DMS153 (cell line): ENCODE data around the gene NRN1.
A peak's percentile ranks its signal among the peaks of the same experiment; 100 is the strongest.

Experiments used
- DNase-seq: peaks from one replicate; lab custom pipeline; 2025; lab: John Stamatoyannopoulos, UW

The NRN1 gene

DNA sequence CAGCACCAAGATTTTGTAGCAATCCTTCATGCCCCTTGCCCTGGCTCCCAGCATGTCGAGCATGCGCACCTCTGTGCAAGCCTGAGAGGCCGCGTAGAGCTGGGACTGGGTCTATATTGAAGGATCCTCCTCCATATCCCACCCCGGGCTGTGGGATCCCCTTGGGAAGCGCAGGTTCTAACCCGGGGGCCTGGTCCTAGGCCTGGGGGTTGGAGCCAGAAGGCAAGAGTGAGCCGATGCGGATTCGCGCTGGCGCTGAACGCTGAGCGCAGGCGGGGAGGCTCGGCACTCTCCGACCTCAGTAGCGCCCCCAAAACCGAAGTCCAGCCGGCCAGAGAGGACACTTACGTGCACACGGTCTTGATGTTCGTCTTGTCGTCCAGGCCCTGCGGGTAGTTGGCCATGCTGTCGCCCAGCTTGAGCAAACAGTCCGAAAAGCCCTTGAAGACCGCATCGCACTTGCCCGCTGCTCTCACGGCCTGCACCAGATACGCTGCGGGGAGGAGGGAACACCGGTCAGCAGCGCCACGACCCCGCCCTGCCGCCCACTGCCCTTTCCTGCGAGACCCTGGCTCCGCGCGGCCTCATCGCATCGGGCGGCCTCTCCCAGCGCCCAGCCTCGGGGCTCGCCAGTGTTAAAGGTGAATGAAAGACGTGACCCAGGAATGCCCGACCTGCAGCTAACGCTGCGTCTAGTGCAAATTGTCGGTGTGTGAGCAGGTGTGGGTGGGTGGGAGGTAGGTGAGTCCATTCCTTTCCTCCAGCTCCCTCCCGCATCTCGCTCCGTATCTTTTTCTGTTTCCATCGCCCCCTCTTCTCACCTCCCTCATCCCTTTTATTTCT is 4.5 kb downstream of the NRN1 start:
- DNase-seq: no peak

DNA sequence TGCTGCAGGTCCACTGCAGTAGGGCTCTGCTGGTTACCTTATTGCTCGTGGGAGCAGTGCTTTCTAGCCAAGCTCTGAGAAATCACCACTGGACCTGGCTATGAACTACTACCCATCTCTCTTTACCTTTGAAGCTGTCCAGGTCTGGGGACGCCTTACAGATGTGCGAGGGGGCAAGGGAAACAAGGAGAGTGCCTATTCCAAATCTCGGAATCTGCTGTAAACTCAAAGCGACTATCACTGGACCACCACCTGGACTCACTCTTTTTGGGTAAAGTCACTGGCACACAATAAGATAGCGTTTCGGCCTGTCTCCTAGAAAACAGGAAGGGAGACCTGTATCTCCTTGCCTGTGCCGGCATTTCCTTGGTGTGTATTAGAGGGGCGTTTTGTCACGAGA is 5.3 kb downstream of the NRN1 start:
- no peak for DNase-seq

DNA sequence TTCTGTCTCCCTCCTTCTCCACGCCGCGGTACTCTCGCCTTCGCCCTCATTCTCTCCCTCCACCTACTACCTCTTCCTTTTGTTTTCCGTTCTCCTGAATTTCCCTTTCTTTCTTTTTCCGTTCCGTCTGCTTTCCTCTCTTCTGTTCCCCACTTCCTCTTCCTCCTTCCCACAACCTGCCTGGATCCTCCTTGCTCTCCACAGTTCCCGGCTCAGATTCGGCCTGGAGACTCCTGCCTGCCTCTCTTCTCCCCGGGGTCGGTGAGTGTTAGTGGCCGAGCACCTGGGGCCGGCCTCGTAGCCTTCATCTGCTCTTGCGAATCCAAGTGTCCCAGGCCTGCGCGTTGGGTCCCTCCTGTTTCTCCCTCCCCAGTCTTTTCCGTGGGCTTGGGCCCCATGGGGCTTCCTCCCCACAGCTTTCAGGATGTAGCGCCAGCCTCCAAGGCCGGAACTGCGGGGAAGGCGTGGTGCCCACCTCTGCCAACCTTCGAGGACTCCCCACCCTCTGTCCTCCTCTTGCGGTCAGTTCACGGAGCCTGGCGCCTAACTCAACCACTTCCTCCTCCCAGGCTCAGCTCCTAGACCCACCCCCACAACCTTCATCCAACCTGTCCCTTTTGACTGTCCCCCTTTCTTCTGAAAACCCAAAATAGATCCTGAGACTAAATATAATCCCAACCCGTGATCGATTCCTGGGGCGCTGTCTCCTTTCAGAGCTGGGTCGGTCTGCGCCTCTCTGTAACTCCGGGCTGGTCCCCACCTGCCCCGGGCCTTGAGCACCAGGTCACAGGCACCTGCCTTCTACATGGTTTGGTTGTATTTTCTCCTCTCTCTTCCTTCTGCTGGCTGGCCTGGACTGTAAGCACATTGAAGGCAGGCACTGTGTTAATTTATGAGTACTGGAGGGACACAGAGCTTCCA is 6.8 kb downstream of the NRN1 start:
- no peak for DNase-seq

DNA sequence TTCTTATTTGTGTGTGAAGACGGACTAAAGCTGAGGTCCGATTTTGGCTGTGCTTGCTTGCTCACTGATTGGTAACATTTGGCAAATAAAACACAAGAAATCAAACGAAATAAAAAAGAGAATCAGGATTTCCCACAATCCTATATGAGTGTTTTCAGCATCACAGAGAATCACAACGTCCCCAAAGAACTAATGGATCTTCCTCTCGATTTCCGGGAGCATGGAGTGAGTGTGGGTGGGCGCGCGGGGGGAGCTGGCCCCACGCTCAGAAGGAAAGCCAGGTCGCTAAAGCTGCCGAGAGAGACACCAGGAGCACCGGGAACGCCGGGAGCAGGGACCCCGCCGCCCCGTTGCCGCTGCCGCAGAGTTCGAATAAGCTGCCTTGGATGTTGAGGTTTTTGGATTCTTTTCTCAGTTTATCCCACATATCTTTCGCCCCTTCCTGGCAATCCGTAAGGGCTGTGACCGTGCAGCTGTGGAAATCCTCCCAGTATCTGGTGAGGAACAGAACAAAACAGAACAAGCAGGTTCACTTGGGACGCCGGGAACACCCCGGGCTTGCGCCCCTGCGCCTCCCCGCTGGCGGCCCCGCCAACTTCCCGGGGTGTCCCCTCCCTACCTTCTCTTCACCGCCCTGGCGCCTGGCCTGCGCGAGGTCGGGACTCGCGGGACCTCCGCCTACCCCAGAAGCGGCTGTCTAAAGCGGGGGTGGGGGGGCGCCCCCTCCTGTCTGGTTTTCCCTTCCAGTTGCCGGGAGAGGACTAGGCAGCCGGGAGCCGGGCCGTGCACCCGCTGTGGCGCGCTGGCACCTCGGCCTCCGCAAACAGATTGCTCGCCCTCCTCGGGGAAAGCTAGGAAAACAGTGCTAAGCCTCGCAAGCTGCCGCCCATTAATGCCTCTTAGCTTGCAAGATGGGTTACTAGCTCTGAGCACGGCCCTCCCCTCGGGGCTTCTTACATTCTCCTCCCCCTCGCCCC is 7.7 kb downstream of the NRN1 start:
- DNase-seq: no peak

DNA sequence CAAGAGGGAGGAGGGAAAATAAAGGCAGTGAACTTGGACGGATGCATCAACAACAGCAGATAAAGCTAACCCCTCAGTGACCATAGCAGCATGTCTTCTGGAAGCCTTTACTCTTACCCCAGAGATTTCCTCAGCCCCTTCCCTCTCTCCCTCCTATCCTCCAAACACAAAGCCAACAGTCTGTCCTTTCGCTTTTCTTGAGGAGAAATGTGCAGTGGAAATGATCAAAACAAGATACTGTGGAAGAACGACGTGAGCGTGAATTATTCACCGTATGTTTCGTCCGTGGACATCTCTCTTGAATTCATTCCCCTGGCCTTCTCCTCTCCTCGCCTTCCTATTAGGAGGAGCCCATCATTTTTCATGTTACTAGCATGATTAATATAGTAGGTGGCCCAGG is 8.5 kb downstream of the NRN1 start:
- DNase-seq: no peak

DNA sequence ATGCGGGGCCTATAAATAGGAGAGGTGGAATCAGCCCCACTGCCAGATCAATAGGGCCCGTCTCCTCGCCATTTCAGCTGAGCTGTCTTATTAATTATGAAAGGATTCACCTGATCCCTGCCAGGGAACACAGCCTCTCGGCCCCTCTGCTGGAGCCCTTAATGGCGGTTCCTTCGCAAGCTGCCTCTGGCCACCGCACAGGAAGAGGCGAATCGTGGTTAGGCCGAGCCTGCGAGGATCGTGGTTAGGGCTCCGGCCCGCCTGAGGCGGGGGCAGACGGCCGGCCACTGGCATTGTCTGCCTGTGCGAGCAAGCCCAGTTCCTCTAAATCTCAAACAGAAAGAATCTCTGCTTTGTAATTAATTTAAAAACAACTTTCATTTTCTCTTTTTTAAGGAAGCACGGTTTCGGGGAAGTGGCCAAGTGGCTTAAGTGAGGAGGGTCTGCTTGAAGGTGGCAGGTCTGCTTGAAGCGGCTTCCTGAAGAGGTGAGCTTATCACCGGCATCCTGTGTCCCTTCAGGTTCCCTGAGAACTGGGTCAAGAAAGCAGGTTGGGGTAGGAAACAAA is 9.2 kb downstream of the NRN1 start:
- no peak for DNase-seq

DNA sequence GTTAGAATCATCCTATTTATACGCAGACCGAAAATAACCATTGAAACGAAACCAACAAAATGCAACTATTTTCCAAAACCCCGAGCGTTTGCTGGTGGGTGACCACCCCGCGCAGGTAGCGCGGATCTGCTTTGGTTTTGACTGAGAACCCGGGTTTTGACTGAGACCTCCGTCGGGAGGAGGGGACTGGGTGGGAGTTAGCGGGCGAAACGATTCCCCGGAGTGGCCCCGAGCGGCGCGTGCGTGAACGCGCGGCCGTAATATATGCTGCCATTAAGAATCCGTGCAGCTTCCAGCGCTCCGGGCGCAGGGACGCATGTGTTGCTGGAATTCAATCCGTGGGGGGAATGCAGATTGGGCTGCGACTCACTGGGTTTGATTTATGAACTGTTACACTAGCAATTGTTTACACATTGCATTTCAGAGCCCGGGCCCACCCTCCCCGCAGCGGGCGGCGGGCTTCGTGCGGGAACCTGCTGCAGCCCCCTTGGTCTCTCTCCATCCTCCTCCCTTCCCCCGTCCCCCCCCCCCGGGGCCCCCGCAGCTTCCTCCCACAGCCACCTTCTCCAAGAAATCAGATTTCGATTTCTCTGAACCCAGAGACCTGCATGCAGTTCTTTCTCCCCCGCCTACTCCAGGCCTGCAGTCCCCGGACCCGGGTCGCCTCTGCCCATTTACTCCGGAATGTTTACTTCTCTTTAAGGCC is 9.9 kb downstream of the NRN1 start:
- DNase-seq: no peak

DNA sequence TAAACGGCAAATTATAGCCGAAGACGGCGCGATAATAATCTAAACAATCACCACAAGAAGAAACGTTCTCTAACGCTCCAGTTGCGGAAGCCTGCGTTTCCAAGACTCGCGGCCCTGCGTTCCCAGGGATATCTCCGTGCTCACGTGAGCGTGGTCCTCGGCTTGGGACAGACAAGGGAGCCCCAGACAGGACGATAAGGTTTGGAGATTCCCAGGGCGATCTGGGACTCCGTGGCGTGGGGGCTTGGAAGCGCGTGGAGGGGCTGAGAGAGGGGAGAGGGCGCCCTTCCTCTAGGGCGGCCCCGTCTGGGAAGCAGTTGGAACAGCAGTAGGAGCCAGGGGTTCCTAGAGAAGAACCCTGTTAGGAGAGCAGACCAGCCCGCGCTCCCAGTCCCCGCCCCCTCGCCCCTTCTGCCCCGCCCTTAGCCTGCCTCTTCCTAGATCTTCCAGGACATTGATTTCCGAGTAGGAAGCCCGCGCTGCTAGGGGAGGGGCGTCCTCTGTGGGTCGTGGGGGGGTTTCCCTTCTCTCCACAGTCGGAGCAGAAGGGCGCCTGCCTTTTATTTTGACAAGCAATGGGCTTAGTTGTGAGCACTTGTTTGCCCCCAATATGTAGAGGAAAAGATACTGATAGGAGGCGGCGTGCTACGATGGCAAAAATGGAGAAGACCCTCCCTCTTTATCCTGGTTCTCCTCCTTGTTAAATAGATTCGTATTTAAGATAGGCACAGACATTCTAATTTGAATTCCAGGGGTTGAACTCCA is 10.6 kb downstream of the NRN1 start:
- DNase-seq: peak; percentile 62

DNA sequence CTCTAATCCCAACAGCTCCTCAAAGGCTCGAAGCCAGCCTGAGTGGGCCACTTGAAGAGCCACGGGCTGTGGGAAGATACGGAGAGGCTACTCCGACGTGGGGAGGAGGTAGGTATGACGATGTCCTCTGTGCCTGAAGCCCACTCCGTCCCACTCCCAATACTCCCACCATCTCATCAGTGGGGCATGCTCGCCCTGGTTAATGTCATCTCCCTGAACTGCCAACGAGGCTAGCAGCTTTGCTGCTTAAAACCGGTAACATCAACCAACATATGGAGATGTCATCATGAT is 11.1 kb downstream of the NRN1 start:
- DNase-seq: no peak

DNA sequence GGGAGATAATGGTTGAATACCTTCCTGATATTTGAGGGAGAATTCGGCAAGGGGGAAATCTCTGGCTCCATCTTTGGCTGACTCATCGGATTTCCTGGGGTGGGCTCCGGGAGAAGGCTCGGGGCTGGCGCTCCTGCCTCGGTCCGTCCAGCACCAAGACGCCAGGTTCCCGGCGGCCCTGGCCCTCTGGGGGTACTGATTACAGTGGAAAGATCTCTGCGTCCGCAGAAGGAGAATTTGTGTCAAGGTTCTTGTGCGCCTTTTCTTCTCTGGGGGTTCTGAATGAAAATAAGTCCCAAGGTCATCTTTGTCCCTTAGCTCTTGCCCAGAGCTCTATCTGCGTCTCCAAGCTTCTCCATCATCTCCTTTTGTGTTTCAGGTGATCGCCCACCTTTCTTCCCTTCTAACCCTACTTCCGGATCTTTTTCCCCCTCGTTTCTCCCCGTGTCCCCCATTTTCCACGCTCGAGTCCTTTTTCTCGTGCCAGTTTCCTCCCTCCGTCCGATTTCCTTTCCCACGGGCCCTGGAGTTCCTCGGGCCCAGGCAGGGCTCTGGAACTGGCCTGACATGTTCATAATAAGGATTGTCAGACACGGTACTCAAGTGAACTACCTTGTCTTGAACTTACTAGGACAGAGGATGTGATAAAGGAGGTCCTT is 11.6 kb downstream of the NRN1 start:
- no peak for DNase-seq

DNA sequence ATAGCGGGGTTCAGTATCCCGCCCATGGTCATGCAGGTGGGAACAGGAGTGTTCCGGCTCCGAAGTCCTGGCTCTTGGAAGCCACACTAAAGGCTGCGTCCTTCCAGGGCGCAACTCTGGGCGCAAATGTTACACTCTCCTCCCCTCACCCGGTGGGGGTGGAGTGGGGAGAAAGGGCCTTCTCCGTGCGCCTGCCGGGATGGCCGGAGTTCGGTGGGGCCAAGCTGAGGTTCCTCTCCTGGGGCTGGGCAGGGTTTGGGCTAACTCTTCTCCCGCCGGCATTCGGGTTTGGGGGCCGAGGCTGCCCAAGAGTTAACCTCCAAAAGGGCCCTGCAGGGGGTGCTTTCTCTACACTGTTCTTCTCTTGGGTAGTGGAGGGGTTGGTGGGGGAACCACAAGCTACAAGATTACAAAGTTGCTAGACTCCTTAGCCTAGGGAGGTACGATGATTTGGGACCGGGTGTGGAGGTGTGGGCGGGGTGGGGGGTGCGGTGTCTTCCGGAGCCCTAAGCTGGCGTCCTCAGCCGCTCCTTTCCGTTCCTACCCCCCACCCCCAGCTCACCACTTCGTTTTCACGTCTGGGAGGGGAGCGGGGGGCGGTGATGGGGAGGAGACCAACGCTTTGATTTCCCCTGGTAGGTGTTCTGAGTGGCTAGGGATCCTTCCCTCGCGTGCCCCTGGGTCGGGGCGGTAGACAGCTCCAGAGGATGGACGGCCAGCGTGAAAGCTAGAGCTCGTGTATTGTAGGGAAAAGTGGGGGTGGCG is 12.3 kb downstream of the NRN1 start:
- no peak for DNase-seq

DNA sequence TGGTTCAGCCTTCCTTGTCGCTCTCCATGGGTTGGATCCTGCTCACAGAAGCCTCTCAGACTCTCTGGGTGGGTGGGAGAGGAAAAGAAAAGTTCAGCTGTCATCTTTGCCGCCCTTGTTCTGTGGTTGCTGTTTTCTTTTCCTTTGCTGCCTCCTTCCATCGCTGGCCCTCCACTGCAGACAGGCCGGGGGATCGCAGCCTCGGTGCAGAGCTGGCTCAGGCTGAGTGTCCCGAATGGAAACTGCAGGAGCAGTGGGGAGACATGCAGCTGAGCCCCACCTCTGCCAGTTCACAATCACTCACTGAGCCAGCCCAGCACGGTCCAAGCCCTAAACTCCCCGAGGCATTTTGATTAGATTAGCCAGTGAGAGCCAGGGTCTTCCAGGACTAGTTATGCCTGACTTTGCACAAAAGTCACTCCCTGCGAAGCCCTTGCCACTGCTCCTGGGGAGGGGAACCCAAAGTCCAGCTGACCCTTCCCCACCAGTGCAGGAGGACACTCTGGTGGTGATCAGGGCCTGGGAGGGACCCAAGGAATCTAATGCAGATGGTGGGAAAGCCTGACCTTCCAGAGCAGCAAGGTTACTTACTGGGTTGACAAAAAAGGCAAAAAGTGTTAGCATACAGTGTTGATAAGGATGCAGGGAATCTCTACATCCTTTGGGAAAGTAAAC is 14.0 kb downstream of the NRN1 start:
- DNase-seq: no peak

DNA sequence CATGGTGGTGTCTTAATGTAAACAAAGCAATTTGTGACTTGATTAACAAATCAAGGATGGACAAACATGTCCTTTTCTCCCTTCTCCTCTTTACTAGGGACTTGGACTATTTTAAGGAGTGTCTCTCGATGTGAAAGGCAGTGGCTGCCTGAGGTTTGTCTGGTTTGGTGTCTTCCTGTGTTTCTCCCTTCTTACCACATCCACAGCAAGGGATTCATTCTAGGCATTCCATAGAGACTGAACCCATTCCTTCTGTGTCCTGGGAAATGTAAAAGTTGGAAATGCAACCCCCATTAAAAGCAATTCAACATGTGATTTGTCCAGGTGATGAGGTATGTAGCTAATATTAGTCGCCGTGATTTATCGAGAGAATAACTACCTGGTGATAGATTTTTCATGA is 15.9 kb downstream of the NRN1 start:
- DNase-seq: no peak

DNA sequence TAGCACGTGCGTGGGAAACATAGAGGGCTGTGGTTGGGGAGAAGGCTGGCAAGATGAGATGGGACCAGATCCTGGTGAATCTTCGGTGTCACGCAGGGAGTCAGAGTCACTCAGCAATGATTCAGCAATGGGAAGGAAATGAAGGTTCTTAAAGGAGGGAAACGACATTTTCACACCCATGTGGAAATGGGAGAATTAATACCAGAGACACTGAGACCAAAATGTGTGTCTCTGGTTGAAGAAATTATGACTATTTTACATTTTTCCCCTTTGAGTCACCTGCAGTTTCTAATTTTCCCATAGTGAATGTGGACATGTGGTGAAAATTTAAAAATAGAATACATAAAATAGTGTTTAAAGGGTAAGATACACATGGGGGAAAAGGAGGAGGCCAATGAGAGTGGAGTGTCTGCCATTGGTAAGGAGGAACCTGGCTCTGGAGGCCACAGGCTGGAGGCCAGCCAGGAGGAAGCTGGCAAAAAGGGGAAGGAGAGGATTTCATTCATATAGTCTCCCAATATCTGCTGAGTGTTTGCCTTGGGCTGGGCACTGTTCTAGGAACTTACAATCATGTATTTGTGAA is 17.5 kb downstream of the NRN1 start:
- no peak for DNase-seq

DNA sequence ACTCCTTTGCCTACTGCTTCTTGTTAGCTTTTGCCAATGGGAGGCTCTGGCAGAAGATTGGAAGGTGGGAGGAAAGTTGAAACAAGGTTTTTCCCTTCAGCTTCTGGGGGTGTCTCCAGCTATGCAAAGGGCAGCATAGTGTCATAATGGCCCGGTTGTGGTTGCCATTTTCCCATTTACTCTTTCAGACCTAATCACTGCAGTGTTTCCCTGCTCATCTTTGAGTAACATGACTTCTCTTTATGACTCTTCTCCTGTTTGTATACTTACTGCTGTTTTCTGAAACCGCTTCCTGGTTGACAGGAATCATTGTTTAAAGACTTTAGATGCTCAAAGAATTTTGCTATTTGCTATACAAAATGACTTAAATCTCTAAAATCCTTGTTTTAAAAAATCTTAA is 19.9 kb downstream of the NRN1 start:
- no peak for DNase-seq

DNA sequence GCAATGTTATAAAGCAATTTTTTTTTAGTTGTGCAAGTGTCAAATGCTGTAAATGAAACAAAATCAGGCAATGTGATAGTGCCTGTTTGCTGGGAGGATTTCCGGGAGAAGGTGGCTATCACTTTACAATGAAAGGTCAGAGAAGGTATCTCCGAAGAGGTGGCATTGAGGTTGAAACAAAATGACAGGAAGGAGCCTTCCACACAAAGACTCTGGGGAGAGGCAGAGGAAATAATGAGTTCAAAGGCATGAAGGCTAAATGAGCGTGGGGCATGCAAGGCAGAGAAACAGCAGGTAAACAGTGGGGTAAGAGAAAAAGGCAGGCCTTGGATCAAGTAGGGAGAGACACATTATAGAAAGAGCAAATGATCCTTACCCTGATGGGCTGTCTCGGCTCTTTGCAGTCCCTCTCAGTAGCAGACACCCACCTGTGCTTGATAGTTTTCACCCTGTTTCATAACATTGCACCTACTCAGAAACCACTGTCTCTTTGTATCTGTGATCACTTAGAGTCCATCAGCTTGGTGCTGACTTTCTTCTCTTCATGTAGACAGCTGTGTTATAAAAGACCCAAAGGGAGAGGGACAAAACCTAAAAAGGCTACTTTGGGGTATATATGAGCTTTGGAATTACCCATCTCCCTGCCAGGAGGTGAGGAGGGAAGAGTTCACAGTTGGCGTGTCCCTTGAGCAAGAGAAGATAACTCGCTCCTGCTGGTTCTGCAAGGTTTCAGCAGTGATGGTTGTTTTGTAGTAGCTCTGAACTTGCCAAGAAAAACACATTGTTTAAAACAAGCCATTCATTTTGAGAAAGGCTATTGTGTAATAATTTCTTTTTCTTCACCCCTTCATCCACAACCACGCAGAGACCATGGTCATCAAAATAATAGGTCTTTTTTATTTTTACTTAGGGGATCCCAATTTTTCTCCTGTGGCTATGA is 22.3 kb downstream of the NRN1 start:
- DNase-seq: no peak
